Hepatocyte (in vitro differentiated cells): ENCODE measurements around the gene SMIM24. TPM values are rescaled to one million over a fixed set of nuclear protein-coding genes. Genes with fewer than 3 reads are reported as not detected.

ENCODE experiments used
- DNase-seq: peaks from one replicate; pipeline ENCODE4 v3.0.0-alpha.2; 2016; ENCODE audit warnings: low spot score
- H2AFZ ChIP-seq: fragments of 200-600 bp; sonication (generic); 2 replicates; pipeline ENCODE4 v1.6.0; 2016; ENCODE audit warnings: antibody characterized with exemption, mild to moderate bottlenecking
- H3K27ac ChIP-seq: fragments of 200-600 bp; sonication (generic); 2 replicates; pipeline ENCODE4 v1.5.1; 2016; ENCODE audit warnings: mild to moderate bottlenecking
- H3K27me3 ChIP-seq: fragments of 200-600 bp; sonication (generic); 2 replicates; pipeline ENCODE4 v1.6.1; 2016
- H3K36me3 ChIP-seq: fragments of 200-600 bp; sonication (generic); replicated peaks from 2 replicates; pipeline ENCODE4 v1.5.1; 2016; ENCODE audit warnings: low read depth; ENCODE audit not compliant: insufficient read depth
- H3K4me1 ChIP-seq: fragments of 200-600 bp; sonication (generic); 2 replicates; pipeline ENCODE4 v1.5.1; 2016; ENCODE audit warnings: mild to moderate bottlenecking, moderate library complexity; ENCODE audit not compliant: insufficient read depth
- H3K4me2 ChIP-seq: fragments of 200-600 bp; sonication (generic); 2 replicates; pipeline ENCODE4 v1.6.0; 2016
- H3K4me3 ChIP-seq: fragments of 200-600 bp; sonication (generic); 2 replicates; pipeline ENCODE4 v1.5.1; 2016; ENCODE audit warnings: mild to moderate bottlenecking
- H3K79me2 ChIP-seq: fragments of 200-600 bp; sonication (generic); 2 replicates; pipeline ENCODE4 v1.6.0; 2017; ENCODE audit warnings: mild to moderate bottlenecking
- H3K9me2 ChIP-seq: fragments of 200-600 bp; sonication (generic); replicated peaks from 2 replicates; pipeline ENCODE4 v1.6.0; 2017; ENCODE audit warnings: mild to moderate bottlenecking; ENCODE audit not compliant: insufficient read depth
- H3K9me3 ChIP-seq: fragments of 200-600 bp; sonication (generic); 2 replicates; pipeline ENCODE4 v1.5.1; 2016; ENCODE audit warnings: low read depth, mild to moderate bottlenecking
- H4K20me1 ChIP-seq: fragments of 200-600 bp; sonication (generic); 2 replicates; pipeline ENCODE4 v1.6.0; 2016; ENCODE audit warnings: mild to moderate bottlenecking; ENCODE audit not compliant: insufficient read depth, poor library complexity, severe bottlenecking
- EZH2 ChIP-seq: fragments of 200-600 bp; sonication (generic); IDR thresholded peaks from 2 replicates; pipeline ENCODE4 v1.6.1; 2016; ENCODE audit warnings: antibody characterized with exemption, mild to moderate bottlenecking, borderline replicate concordance
- EZH2phosphoT487 ChIP-seq: fragments of 200-600 bp; sonication (generic); IDR thresholded peaks from one replicate; pipeline ENCODE4 v1.6.1; 2018; ENCODE audit warnings: antibody characterized with exemption, mild to moderate bottlenecking, low read depth, moderate library complexity; ENCODE audit not compliant: unreplicated experiment, severe bottlenecking
- WGBS: methylation state at CpG from one replicate; pipeline ENCODE4 v1.1.6; 2016; ENCODE audit warnings: low lambda C conversion rate; ENCODE audit errors: missing lambda C conversion rate; 5-methylcytosine and 5-hydroxymethylcytosine counted together
- polyA plus RNA-seq: library from polyadenylated mRNA; unstranded; fragments of >200 nt; fragmentation: Nextera tagmentation; extraction: Ambion mirVana; gene quantifications from 2 replicates; pipeline ENCODE4 v1.2.1, GENCODE V29; 2016
- total RNA-seq: library from RNA; depleted of rRNA; stranded (reverse); fragments of >200 nt; gene quantifications from 2 replicates; pipeline ENCODE4 v1.2.3, GENCODE V29; 2014
- TF ChIP-seq, protein P1 (sequence below): fragments of 200-600 bp; sonication (generic); IDR thresholded peaks from 2 replicates; pipeline ENCODE4 v1.5.1; 2016; ENCODE audit warnings: antibody characterized with exemption, mild to moderate bottlenecking; ENCODE audit not compliant: poor library complexity

Gene SMIM24
- total and polyA plus RNA-seq, 2 experiments from 2014 or later = 81.2 to 151 TPM

DNA sequence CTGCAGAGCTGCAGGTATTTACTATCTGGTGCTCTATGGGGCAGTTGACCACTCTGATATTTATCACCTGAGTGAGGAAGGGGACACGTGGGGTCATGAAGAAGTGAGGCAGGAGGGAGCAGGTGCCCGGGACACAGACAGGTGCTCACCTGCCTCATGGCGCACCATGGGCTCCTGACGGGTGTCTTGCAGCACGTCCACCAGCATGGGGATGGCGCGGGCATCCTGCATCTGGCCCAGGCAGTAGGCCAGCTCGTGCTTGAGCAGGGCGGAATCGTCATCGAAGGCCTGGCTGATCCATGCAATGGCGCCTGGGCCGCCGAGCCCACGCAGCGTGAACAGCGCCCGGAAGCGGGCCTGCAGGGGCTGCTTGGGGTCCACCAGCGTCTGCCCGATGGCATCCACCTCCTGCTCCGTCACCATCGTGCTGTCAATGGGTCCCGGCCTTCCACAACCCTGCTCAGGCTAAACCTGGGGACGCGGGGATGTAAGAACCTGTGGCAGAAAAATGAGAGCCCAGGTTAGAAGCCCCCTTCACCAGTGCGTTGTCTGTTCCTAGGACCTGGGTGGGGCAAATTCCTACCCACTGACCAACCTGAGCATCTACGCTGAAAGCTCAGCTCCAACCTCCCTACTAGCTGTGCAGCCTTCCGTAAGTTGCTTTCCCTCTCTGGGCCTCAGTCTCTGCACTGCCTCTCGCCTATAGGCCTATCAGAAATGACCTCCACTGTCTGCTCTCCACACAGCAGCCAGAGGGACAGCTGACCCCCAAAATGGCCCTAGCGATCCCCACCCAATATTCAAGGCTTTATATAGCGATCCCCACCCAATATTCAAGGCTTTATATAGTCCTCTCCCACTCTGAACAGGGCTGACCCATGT lies 16.3 kb upstream of the SMIM24 start:
- 98% methylated on average over 31 of the region's 32 CpGs for WGBS
- Histone ChIP-seq H3K36me3 (no peaks in the 10 kb centered on the region), H3K79me2 (peaks cover 32% of the 10 kb centered on the region), H3K9me3 (no peaks in the 10 kb centered on the region), H4K20me1 (no peaks in the 10 kb centered on the region), H3K4me1 (peaks cover 4% of the 10 kb centered on the region), H3K9me2 (no peaks in the 10 kb centered on the region), H3K27ac (no peak overlapping the region), H3K27me3 (no peaks in the 10 kb centered on the region), H3K4me2 (no peak overlapping the region), H3K4me3 (no peak overlapping the region), H2AFZ (no peak overlapping the region)
- TF ChIP-seq, protein P1, sequence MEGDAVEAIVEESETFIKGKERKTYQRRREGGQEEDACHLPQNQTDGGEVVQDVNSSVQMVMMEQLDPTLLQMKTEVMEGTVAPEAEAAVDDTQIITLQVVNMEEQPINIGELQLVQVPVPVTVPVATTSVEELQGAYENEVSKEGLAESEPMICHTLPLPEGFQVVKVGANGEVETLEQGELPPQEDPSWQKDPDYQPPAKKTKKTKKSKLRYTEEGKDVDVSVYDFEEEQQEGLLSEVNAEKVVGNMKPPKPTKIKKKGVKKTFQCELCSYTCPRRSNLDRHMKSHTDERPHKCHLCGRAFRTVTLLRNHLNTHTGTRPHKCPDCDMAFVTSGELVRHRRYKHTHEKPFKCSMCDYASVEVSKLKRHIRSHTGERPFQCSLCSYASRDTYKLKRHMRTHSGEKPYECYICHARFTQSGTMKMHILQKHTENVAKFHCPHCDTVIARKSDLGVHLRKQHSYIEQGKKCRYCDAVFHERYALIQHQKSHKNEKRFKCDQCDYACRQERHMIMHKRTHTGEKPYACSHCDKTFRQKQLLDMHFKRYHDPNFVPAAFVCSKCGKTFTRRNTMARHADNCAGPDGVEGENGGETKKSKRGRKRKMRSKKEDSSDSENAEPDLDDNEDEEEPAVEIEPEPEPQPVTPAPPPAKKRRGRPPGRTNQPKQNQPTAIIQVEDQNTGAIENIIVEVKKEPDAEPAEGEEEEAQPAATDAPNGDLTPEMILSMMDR = no peak
- no peak for TF ChIP-seq EZH2
- TF ChIP-seq EZH2phosphoT487 = no peak
- no peak for DNase-seq

DNA sequence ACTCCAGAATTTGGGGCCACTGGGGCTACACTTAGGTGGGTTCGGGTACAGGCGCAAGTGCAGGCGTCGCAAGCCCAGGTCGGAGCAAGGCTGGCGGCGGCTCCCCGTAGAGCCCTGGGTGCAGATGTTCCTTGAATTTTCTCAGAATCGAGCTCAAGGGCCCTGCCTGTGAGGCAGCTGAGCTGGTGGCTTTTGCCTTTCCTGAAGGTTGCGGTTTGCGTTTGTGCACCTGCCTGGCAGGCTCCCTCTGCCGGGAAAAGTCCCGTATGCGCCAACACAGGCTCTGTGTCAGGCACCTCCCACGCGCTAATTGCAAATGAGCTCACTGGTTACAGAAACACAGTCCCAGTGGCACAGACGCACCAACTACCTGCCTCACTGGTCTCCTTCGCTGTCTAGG lies 14.2 kb upstream of the SMIM24 start:
- H3K36me3 ChIP-seq = no peaks in the 10 kb centered on the region
- H3K9me2 ChIP-seq = no peaks in the 10 kb centered on the region
- no peak overlapping the region for H3K4me3 ChIP-seq
- H3K79me2 ChIP-seq = peaks cover 25% of the 10 kb centered on the region
- no peak overlapping the region for H3K4me2 ChIP-seq
- 96% methylated on average over 18 of the region's 18 CpGs for WGBS
- H2AFZ ChIP-seq = no peak overlapping the region
- no peaks in the 10 kb centered on the region for H4K20me1 ChIP-seq
- H3K9me3 ChIP-seq = no peaks in the 10 kb centered on the region
- TF ChIP-seq EZH2 = no peak
- TF ChIP-seq EZH2phosphoT487 = no peak
- no peaks in the 10 kb centered on the region for H3K27me3 ChIP-seq
- DNase-seq = no peak
- H3K4me1 ChIP-seq = peaks cover 1% of the 10 kb centered on the region
- no peak overlapping the region for H3K27ac ChIP-seq

DNA sequence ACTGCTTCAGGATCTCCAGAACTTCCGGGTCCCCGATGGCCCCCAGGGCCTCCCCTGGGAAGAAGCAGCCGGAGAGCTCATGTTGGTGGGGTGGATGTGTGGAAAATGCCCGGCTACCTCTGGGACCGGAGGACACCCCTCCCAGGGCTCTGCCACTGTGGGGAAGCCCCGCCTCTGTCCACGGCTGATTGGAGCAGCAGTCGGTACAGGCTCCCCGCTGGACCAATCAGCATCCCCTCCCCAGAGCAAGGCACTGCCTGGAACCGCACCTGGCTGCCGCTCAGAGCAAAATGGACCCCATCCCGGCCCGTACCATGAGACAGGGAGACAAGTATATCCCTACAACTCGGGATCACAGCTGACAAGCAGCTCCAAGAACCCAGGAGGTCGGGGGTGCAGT lies 13.7 kb upstream of the SMIM24 start:
- 85% methylated on average over 15 of the region's 15 CpGs for WGBS
- no peaks in the 10 kb centered on the region for H3K27me3 ChIP-seq
- H3K9me3 ChIP-seq = no peaks in the 10 kb centered on the region
- no peak for TF ChIP-seq EZH2
- no peaks in the 10 kb centered on the region for H3K9me2 ChIP-seq
- H2AFZ ChIP-seq = no peak overlapping the region
- H3K4me1 ChIP-seq = no peaks in the 10 kb centered on the region
- no peak overlapping the region for H3K27ac ChIP-seq
- H4K20me1 ChIP-seq = no peaks in the 10 kb centered on the region
- peaks cover 20% of the 10 kb centered on the region for H3K79me2 ChIP-seq
- H3K4me3 ChIP-seq = no peak overlapping the region
- no peak for DNase-seq
- H3K36me3 ChIP-seq = no peaks in the 10 kb centered on the region
- H3K4me2 ChIP-seq = no peak overlapping the region

DNA sequence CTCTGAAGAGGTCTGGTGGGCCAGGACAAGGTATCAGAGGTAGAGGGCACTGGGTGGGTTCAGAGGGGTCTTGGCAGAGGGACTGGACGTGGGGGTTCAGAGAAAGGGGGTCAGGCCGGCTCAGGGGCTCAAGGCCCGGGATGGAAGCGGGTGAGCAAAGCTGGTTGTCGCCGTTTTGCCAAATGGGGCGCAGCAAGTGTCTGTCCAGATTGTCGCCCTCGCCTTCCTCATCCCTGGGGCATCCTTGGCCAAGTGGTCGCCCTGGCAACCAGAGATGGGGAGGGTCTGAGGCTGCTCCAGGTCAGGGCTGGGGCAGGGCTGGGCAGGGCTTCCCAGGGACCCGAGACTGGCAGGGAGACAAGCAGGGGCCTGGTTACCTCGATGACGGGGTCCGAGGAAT lies 13.3 kb upstream of the SMIM24 start:
- WGBS = 98% methylated on average over 12 of the region's 14 CpGs

More for the DNA sequence above, 13.3 kb upstream of the SMIM24 start:
- H3K27me3 ChIP-seq = no peaks in the 10 kb centered on the region
- TF ChIP-seq EZH2 = no peak
- TF ChIP-seq, protein P1 = no peak
- TF ChIP-seq EZH2phosphoT487 = no peak
- H3K4me3 ChIP-seq = no peak overlapping the region
- H3K9me3 ChIP-seq = no peaks in the 10 kb centered on the region
- H3K79me2 ChIP-seq = peaks cover 16% of the 10 kb centered on the region
- no peak overlapping the region for H2AFZ ChIP-seq
- no peaks in the 10 kb centered on the region for H3K36me3 ChIP-seq
- no peaks in the 10 kb centered on the region for H4K20me1 ChIP-seq
- H3K4me2 ChIP-seq = no peak overlapping the region
- no peak overlapping the region for H3K27ac ChIP-seq
- no peaks in the 10 kb centered on the region for H3K9me2 ChIP-seq
- no peaks in the 10 kb centered on the region for H3K4me1 ChIP-seq
- DNase-seq = no peak
